GM21619 (cell line): ENCODE results near the gene MUC5B.
"Not testable (repeated sequence)": the region's sequence is repeated elsewhere in the genome, so short reads cannot be mapped to it uniquely, and the experiment has no call there.

ENCODE experiments used
- ATAC-seq: cut with Tn5 transposase; IDR thresholded peaks from one replicate; pipeline ENCODE4 v1.9.1; 2021; ENCODE audit not compliant: unreplicated experiment

MUC5B gene, protein sequence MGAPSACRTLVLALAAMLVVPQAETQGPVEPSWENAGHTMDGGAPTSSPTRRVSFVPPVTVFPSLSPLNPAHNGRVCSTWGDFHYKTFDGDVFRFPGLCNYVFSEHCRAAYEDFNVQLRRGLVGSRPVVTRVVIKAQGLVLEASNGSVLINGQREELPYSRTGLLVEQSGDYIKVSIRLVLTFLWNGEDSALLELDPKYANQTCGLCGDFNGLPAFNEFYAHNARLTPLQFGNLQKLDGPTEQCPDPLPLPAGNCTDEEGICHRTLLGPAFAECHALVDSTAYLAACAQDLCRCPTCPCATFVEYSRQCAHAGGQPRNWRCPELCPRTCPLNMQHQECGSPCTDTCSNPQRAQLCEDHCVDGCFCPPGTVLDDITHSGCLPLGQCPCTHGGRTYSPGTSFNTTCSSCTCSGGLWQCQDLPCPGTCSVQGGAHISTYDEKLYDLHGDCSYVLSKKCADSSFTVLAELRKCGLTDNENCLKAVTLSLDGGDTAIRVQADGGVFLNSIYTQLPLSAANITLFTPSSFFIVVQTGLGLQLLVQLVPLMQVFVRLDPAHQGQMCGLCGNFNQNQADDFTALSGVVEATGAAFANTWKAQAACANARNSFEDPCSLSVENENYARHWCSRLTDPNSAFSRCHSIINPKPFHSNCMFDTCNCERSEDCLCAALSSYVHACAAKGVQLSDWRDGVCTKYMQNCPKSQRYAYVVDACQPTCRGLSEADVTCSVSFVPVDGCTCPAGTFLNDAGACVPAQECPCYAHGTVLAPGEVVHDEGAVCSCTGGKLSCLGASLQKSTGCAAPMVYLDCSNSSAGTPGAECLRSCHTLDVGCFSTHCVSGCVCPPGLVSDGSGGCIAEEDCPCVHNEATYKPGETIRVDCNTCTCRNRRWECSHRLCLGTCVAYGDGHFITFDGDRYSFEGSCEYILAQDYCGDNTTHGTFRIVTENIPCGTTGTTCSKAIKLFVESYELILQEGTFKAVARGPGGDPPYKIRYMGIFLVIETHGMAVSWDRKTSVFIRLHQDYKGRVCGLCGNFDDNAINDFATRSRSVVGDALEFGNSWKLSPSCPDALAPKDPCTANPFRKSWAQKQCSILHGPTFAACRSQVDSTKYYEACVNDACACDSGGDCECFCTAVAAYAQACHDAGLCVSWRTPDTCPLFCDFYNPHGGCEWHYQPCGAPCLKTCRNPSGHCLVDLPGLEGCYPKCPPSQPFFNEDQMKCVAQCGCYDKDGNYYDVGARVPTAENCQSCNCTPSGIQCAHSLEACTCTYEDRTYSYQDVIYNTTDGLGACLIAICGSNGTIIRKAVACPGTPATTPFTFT (N-terminal part only)

GRCh38 chr11:1222491-1223345 is at the start of gene MUC5B:
Gene MUC5B, plus strand, starts transcription at chr11:1223066. Its CDS starts 58 bp downstream, at chr11:1223124.
- ATAC-seq, result no peak

DNA sequence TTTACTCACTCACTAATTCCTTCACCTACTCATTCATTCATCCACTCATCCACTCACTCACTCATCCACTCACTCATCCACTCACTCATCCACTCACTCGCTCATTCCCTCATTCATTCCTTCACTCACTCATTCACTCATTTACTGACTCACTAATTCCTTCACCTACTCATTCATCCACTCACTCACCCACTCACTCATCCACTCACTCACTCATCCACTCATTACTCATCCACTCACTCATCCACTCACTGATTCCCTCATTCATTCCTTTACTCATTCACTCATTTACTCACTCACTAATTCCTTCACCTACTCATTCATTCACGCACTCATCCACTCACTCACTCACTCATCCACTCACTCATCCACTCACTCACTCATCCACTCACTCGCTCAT is 49.5 kb upstream of the MUC5B start:
- not testable (repeated sequence) for ATAC-seq

- no peak for ATAC-seq
Measured at GRCh38 chr11:1174441-1175370, 48.2 kb upstream of the MUC5B start.

- no peak for ATAC-seq
Measured at GRCh38 chr11:1175461-1176223, 47.2 kb upstream of the MUC5B start.

DNA sequence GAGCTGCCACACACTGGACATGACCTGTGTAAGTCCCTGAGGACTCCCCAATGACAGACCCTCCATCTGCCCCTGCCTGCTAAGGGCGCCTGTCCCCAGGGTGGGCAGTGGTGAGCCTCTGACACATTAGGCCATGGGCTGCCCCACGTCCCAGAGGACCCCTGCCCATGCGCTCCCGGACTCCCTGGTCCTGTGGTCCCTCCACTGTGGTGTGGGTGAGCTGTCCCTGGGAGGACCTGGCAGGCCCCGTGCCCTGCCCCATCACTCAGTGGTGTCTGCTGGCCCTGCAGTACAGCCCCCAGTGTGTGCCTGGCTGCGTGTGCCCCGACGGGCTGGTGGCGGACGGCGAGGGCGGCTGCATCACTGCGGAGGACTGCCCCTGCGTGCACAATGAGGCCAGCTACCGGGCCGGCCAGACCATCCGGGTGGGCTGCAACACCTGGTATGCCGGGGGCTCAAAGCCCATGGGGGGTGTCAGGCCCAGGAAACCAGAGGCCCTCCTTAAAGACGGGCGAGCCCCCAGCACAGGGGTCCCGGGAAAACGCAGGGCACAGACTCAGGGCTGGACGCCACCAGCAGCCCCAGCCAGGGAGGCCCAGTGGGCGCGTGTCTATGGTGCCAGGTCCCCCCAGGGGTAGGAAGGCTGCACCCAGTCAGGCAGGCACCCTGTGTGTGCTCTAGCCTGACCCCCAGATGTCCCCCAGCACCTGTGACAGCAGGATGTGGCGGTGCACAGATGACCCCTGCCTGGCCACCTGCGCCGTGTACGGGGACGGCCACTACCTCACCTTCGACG is 46.4 kb upstream of the MUC5B start:
- no peak for ATAC-seq

DNA sequence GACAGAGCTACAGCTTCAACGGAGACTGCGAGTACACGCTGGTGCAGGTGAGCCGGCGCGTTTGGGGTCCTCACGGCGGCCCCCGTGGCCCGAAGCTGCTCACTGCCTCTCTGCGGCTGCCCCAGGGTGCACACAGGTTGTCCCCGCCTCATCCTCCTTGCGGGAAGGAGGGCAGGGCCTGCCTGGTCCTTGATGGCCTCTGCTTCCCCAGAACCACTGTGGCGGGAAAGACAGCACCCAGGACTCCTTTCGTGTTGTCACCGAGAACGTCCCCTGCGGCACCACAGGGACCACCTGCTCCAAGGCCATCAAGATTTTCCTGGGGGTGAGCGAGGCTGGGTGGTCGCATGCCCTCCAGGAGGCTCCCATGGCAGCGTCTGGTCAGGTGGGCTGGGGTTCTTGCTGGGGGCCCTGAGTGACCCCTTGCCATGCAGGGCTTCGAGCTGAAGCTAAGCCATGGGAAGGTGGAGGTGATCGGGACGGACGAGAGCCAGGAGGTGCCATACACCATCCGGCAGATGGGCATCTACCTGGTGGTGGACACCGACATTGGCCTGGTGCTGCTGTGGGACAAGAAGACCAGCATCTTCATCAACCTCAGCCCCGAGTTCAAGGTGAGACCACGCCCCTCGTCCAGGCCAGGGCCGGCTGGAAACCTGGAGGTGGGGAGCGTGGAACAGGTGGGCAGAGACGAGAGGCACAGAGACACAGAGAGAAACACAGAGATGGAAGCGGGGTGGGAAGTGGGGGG is 45.7 kb upstream of the MUC5B start:
- ATAC-seq, result no peak

- no peak for ATAC-seq
Measured at GRCh38 chr11:1177771-1178090, 45.1 kb upstream of the MUC5B start.

DNA sequence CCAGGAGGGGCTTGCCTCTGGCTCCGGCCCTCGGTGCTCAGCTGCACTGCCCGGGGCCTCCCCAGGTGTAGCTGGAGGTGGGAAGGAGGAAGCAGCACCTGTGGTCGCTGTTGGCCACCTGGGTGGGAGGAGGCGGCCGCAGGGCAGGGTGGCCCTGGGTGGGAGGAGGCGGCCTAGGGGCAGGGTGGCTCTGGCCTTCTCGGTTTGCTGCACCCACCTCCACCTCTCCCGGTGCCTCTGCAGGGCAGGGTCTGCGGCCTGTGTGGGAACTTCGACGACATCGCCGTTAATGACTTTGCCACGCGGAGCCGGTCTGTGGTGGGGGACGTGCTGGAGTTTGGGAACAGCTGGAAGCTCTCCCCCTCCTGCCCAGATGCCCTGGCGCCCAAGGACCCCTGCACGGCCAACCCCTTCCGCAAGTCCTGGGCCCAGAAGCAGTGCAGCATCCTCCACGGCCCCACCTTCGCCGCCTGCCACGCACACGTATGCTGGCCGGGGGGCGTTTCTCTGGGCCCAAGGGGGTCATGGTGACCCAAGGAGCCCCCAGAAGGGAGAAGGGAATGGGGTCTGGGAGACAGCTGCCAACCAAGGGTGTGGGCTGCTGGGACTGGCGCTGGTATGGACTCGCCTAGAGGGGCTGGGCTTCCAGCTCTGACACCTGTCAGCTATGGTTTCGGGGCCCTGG is 44.5 kb upstream of the MUC5B start:
- ATAC-seq, result no peak

GRCh38 chr11:1178906-1179305 is 44.0 kb upstream of the MUC5B start:
- no peak for ATAC-seq

- no peak for ATAC-seq
Measured at GRCh38 chr11:1179641-1180040, 43.2 kb upstream of the MUC5B start.

- ATAC-seq, result no peak
Measured at GRCh38 chr11:1180171-1180570, 42.7 kb upstream of the MUC5B start.

- ATAC-seq, result no peak
Measured at GRCh38 chr11:1180947-1181391, 41.9 kb upstream of the MUC5B start.

GRCh38 chr11:1181420-1181819 is 41.4 kb upstream of the MUC5B start:
- ATAC-seq, result no peak

DNA sequence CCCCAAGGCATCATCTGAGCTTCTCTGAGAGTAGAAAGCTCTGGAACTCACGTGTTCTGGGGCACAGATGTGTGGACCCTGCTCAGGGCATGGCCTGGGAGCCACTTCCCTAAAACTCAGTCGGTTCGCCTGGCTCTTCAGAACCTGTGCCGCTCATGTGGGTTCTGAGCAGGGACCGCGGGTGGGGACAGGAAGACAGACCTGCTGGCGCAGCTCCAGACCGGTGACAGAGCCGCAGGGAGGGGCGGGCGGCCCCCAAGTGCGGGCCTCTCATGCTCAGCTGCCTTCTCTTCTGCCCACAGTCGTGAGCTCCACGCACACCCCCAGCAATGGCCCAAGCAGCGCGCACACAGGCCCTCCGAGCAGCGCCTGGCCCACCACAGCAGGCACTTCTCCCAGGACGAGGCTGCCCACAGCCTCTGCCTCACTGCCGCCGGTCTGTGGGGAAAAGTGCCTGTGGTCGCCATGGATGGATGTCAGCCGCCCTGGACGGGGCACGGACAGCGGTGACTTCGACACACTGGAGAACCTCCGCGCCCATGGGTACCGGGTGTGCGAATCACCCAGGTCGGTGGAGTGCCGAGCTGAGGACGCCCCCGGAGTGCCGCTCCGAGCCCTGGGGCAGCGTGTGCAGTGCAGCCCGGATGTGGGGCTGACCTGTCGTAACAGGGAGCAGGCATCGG is 40.9 kb upstream of the MUC5B start:
- no peak for ATAC-seq

- ATAC-seq, result not testable (repeated sequence)
Measured at GRCh38 chr11:1184139-1184538, 38.7 kb upstream of the MUC5B start.
